HepG2 (cell line): ENCODE measurements around the gene TMEM167A. TPM values are rescaled to one million over a fixed set of nuclear protein-coding genes. Genes with fewer than 3 reads are reported as not detected.

Source experiments
- ASH2L ChIP-seq: fragments of 300-600, 200-600 bp; sonication (generic); IDR thresholded peaks from 2 replicates; pipeline ENCODE4 v1.7.0; 2017; ENCODE audit warnings: low read depth, mild to moderate bottlenecking, moderate library complexity, mixed read lengths, low read length; ENCODE audit not compliant: insufficient read length
- FOXC1 ChIP-seq: sonication (generic); formaldehyde crosslinking; IDR thresholded peaks from 2 replicates; pipeline ENCODE4 v1.8.0; 2022; ENCODE audit warnings: mild to moderate bottlenecking, missing genetic modification reagents, borderline replicate concordance
- HCFC1 ChIP-seq: fragments of 150-350 bp; IDR thresholded peaks from 2 replicates; pipeline ENCODE4 v1.6.1; 2014; ENCODE audit warnings: low read depth, low read length
- KDM1A ChIP-seq: IDR thresholded peaks from 2 replicates; pipeline ENCODE4 v1.6.1; 2016; ENCODE audit warnings: missing compliant biosample characterization
- KLF16 ChIP-seq, 2 experiments: sonication (generic) in 1 of 2; formaldehyde crosslinking in 1 of 2; IDR thresholded peaks; 2 replicates each; pipeline versions ENCODE4 v1.6.1 to v1.8.0; 2016 to 2023; ENCODE audit warnings: missing genetic modification reagents in 2 of 2, missing compliant biosample characterization in 1 of 2
- MXD4 ChIP-seq: IDR thresholded peaks from 2 replicates; pipeline ENCODE4 v1.6.1; 2016; ENCODE audit warnings: mild to moderate bottlenecking, missing biosample characterization, missing genetic modification reagents
- REL ChIP-seq: sonication (generic); formaldehyde crosslinking; conservative IDR thresholded peaks from 2 replicates; pipeline ENCODE4 v1.8.0; 2022; ENCODE audit warnings: mild to moderate bottlenecking, missing genetic modification reagents, moderate library complexity
- REXO4 ChIP-seq: sonication (generic); formaldehyde crosslinking; IDR thresholded peaks from 2 replicates; pipeline ENCODE4 v1.8.0; 2022; ENCODE audit warnings: missing genetic modification reagents, mild to moderate bottlenecking, borderline replicate concordance
- ZC3H13 ChIP-seq: sonication (generic); formaldehyde crosslinking; IDR thresholded peaks from 2 replicates; pipeline ENCODE4 v1.8.1; 2023; ENCODE audit warnings: mild to moderate bottlenecking, missing genetic modification reagents, moderate library complexity
- ZNF773 ChIP-seq: sonication (generic); formaldehyde crosslinking; IDR thresholded peaks from 2 replicates; pipeline ENCODE4 v1.4.0; 2020; ENCODE audit warnings: missing genetic modification reagents, borderline replicate concordance
- polyA plus RNA-seq, 8 experiments: library from polyadenylated mRNA; depleted of rRNA in 3 of 8; stranded (reverse) in 7 of 8; unstranded in 1 of 8; fragments of >200 nt; fragmentation: Illumina TruSeq in 4 of 8; extraction: Trizol in 4 of 8; gene quantifications; 2 replicates each; pipeline versions ENCODE4 v1.2.1 to v1.2.3, GENCODE V29; 2011 to 2016; ENCODE audit warnings: low read depth in 4 of 8, missing spikeins in 1 of 8, mixed read lengths in 1 of 8; ENCODE audit not compliant: insufficient read depth in 1 of 8
- total RNA-seq, 5 experiments: library from RNA; depleted of rRNA; stranded (reverse); fragments of >200 nt; fragmentation: Illumina TruSeq; extraction: Trizol; gene quantifications; 2 replicates each; pipeline ENCODE4 v1.2.3, GENCODE V29; 2016; ENCODE audit warnings: low read depth in 1 of 5
- TF ChIP-seq, protein P1 (sequence below), 2 experiments: IDR thresholded peaks; 2 replicates each; pipeline ENCODE4 v1.6.1; 2011 to 2012; ENCODE audit warnings: low read length in 2 of 2, borderline replicate concordance in 1 of 2, low read depth in 1 of 2, mild to moderate bottlenecking in 1 of 2, moderate library complexity in 1 of 2
- TF ChIP-seq, protein P2 (sequence below): sonication (generic); formaldehyde crosslinking; IDR thresholded peaks from 2 replicates; pipeline ENCODE4 v1.5.1; 2020; ENCODE audit warnings: mild to moderate bottlenecking, missing genetic modification reagents, borderline replicate concordance
- TF ChIP-seq, protein P3 (sequence below): sonication (generic); formaldehyde crosslinking; IDR thresholded peaks from 2 replicates; pipeline ENCODE4 v1.4.0; 2020; ENCODE audit warnings: mild to moderate bottlenecking, missing genetic modification reagents
- TF ChIP-seq, protein P4 (sequence below): IDR thresholded peaks from 2 replicates; pipeline ENCODE4 v1.6.1; 2016; ENCODE audit warnings: missing biosample characterization, missing genetic modification reagents, low read depth

TMEM167A gene
- total and polyA plus RNA-seq, 2 of the 13 experiments (the other 11 are each of a cell fraction or from before 2014, with no cell fraction given) = 47.0 to 78.7 TPM

DNA sequence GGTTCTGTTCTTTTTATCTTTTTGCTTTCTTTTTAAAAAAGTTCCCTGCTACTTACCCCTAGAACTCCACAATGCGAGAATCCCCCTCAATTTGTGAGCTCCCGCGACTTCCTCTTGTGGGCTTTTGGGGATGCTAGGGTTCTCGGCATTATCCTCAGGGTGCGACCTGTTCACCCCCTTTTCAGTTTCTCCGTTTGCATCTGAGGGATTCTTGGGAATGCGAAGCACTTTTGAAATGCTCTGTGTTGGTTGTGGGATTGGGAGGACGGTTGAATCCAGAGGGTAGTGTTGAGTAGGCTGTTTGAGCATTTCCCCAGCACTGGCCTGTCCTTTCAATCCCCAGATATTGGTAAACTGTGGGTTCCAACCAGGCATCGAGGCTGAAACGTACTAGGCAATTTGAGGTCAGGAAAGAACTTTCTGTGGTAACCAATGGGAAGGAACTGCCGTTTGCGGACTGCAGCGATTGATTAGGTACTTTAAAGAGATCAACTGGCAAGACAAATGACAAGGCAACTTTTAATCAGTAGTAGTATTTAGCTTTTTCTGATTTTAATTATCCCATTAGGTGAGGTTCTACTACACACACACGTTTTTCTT lies 568 bp upstream of the TMEM167A start (continued):
- TF ChIP-seq, protein P1, sequence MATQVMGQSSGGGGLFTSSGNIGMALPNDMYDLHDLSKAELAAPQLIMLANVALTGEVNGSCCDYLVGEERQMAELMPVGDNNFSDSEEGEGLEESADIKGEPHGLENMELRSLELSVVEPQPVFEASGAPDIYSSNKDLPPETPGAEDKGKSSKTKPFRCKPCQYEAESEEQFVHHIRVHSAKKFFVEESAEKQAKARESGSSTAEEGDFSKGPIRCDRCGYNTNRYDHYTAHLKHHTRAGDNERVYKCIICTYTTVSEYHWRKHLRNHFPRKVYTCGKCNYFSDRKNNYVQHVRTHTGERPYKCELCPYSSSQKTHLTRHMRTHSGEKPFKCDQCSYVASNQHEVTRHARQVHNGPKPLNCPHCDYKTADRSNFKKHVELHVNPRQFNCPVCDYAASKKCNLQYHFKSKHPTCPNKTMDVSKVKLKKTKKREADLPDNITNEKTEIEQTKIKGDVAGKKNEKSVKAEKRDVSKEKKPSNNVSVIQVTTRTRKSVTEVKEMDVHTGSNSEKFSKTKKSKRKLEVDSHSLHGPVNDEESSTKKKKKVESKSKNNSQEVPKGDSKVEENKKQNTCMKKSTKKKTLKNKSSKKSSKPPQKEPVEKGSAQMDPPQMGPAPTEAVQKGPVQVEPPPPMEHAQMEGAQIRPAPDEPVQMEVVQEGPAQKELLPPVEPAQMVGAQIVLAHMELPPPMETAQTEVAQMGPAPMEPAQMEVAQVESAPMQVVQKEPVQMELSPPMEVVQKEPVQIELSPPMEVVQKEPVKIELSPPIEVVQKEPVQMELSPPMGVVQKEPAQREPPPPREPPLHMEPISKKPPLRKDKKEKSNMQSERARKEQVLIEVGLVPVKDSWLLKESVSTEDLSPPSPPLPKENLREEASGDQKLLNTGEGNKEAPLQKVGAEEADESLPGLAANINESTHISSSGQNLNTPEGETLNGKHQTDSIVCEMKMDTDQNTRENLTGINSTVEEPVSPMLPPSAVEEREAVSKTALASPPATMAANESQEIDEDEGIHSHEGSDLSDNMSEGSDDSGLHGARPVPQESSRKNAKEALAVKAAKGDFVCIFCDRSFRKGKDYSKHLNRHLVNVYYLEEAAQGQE (IDR thresholded peaks at IDR 0.05; ENCODE audit: borderline replicate concordance in 1 of 2, low read depth in 1 of 2, low read length in 2 of 2) = no peak
- TF ChIP-seq KLF16 (CRISPR knock-in tag; IDR thresholded peaks at IDR 0.05) = no peak
- TF ChIP-seq, protein P2, sequence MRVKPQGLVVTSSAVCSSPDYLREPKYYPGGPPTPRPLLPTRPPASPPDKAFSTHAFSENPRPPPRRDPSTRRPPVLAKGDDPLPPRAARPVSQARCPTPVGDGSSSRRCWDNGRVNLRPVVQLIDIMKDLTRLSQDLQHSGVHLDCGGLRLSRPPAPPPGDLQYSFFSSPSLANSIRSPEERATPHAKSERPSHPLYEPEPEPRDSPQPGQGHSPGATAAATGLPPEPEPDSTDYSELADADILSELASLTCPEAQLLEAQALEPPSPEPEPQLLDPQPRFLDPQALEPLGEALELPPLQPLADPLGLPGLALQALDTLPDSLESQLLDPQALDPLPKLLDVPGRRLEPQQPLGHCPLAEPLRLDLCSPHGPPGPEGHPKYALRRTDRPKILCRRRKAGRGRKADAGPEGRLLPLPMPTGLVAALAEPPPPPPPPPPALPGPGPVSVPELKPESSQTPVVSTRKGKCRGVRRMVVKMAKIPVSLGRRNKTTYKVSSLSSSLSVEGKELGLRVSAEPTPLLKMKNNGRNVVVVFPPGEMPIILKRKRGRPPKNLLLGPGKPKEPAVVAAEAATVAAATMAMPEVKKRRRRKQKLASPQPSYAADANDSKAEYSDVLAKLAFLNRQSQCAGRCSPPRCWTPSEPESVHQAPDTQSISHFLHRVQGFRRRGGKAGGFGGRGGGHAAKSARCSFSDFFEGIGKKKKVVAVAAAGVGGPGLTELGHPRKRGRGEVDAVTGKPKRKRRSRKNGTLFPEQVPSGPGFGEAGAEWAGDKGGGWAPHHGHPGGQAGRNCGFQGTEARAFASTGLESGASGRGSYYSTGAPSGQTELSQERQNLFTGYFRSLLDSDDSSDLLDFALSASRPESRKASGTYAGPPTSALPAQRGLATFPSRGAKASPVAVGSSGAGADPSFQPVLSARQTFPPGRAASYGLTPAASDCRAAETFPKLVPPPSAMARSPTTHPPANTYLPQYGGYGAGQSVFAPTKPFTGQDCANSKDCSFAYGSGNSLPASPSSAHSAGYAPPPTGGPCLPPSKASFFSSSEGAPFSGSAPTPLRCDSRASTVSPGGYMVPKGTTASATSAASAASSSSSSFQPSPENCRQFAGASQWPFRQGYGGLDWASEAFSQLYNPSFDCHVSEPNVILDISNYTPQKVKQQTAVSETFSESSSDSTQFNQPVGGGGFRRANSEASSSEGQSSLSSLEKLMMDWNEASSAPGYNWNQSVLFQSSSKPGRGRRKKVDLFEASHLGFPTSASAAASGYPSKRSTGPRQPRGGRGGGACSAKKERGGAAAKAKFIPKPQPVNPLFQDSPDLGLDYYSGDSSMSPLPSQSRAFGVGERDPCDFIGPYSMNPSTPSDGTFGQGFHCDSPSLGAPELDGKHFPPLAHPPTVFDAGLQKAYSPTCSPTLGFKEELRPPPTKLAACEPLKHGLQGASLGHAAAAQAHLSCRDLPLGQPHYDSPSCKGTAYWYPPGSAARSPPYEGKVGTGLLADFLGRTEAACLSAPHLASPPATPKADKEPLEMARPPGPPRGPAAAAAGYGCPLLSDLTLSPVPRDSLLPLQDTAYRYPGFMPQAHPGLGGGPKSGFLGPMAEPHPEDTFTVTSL (CRISPR knock-in tag) = no peak
- TF ChIP-seq, protein P3, sequence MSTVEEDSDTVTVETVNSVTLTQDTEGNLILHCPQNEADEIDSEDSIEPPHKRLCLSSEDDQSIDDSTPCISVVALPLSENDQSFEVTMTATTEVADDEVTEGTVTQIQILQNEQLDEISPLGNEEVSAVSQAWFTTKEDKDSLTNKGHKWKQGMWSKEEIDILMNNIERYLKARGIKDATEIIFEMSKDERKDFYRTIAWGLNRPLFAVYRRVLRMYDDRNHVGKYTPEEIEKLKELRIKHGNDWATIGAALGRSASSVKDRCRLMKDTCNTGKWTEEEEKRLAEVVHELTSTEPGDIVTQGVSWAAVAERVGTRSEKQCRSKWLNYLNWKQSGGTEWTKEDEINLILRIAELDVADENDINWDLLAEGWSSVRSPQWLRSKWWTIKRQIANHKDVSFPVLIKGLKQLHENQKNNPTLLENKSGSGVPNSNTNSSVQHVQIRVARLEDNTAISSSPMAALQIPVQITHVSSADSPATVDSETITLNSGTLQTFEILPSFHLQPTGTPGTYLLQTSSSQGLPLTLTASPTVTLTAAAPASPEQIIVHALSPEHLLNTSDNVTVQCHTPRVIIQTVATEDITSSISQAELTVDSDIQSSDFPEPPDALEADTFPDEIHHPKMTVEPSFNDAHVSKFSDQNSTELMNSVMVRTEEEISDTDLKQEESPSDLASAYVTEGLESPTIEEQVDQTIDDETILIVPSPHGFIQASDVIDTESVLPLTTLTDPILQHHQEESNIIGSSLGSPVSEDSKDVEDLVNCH = no peak
- TF ChIP-seq, protein P4, sequence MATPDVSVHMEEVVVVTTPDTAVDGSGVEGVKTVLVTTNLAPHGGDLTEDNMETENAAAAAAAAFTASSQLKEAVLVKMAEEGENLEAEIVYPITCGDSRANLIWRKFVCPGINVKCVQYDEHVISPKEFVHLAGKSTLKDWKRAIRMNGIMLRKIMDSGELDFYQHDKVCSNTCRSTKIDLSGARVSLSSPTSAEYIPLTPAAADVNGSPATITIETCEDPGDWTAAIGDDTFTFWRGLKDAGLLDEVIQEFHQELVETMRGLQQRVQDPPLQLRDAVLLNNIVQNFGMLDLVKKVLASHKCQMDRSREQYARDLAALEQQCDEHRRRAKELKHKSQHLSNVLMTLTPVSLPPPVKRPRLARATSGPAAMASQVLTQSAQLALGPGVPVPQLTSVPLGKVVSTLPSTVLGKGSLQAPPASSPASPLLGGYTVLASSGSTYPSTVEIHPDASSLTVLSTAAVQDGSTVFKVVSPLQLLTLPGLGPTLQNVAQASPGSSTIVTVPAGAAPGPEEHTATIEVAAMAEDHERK (CRISPR knock-in tag) = 0 out of 2 replicates have a peak, but pooled peaks have one; percentile 2
- no peak for TF ChIP-seq FOXC1 (CRISPR knock-in tag)
- TF ChIP-seq HCFC1 = no peak
- TF ChIP-seq ZNF773 = no peak
- no peak for TF ChIP-seq REL (CRISPR knock-in tag)
- no peak for TF ChIP-seq KDM1A (CRISPR knock-in tag)
- no peak for TF ChIP-seq ZC3H13 (CRISPR knock-in tag)
- TF ChIP-seq ASH2L = peak; percentile 90
- no peak for TF ChIP-seq REXO4 (CRISPR knock-in tag)
- peak; percentile 3; the same call in 1 of the 2 replicates for TF ChIP-seq MXD4 (CRISPR knock-in tag)
